Immature natural killer cell (primary cell): ENCODE measurements around the gene SMAD5. TPM values are rescaled to one million over a fixed set of nuclear protein-coding genes. Genes with fewer than 3 reads are reported as not detected.

Source experiments
- DNase-seq, 3 donors: peaks; one replicate each; pipeline ENCODE4 v3.0.0; 2022; ENCODE audit warnings: mixed read lengths in 1 of 3
- H3K27ac Mint-ChIP-seq, 6 donors: one replicate each; pipeline ENCODE4 v1.8.0; 2020; ENCODE audit warnings: mixed read lengths in 6 of 6, mild to moderate bottlenecking in 5 of 6, inconsistent platforms in 4 of 6, moderate library complexity in 3 of 6
- H3K27me3 Mint-ChIP-seq, 3 donors: one replicate each; pipeline ENCODE4 v1.8.0; 2020 to 2021; ENCODE audit warnings: low read depth in 3 of 3, mild to moderate bottlenecking in 3 of 3, mixed read lengths in 3 of 3, moderate library complexity in 3 of 3, inconsistent platforms in 1 of 3
- H3K36me3 Mint-ChIP-seq, 3 donors: one replicate each; pipeline ENCODE4 v1.8.0; 2020; ENCODE audit warnings: mixed read lengths in 3 of 3, inconsistent platforms in 2 of 3, mild to moderate bottlenecking in 2 of 3
- H3K4me1 Mint-ChIP-seq, 2 donors: one replicate each; pipeline ENCODE4 v1.8.0; 2020; ENCODE audit warnings: inconsistent platforms in 2 of 2, mild to moderate bottlenecking in 2 of 2, mixed read lengths in 2 of 2, moderate library complexity in 1 of 2
- H3K4me3 Mint-ChIP-seq, 5 donors: one replicate each; pipeline ENCODE4 v1.8.0; 2020; ENCODE audit warnings: mild to moderate bottlenecking in 5 of 5, mixed read lengths in 5 of 5, inconsistent platforms in 3 of 5, moderate library complexity in 3 of 5
- H3K9me3 Mint-ChIP-seq, 6 donors: one replicate each; pipeline ENCODE4 v1.8.0; 2020; ENCODE audit warnings: mild to moderate bottlenecking in 6 of 6, mixed read lengths in 6 of 6, inconsistent platforms in 4 of 6, moderate library complexity in 3 of 6
- polyA plus RNA-seq, 3 donors: library from polyadenylated mRNA; unstranded; fragments of 300-500 nt; fragmentation: Illumina TruSeq; gene quantifications; one replicate each; pipeline ENCODE4 v1.2.3, GENCODE V29; 2021

Gene SMAD5
- polyA plus RNA-seq, 3 donors from 2014 or later = 23.9 to 37.8 (median 32.5) TPM

- Mint-ChIP-seq H3K27me3 (no peaks in the 10 kb centered on the region), H3K4me3 (no peak overlapping the region), H3K9me3 (no peaks in the 10 kb centered on the region), H3K27ac (no peak overlapping the region), H3K36me3 (peaks cover 12 to 39% (median 26%) of the 10 kb centered on the region in 3 donors), H3K4me1 (peaks cover 28 to 78% of the 10 kb centered on the region in 2 donors)
- no peak for DNase-seq
These were observed 21.1 kb downstream of the SMAD5 start for GRCh38 chr5:136153581-136154236.

GRCh38 chr5:136155078-136155477 is 22.4 kb downstream of the SMAD5 start:
- Mint-ChIP-seq H3K36me3 (peaks cover 12 to 39% (median 26%) of the 10 kb centered on the region in 3 donors), H3K4me1 (peaks cover 17 to 78% of the 10 kb centered on the region in 2 donors), H3K9me3 (no peaks in the 10 kb centered on the region), H3K4me3 (no peak overlapping the region), H3K27ac (no peak overlapping the region), H3K27me3 (no peaks in the 10 kb centered on the region)
- DNase-seq = no peak

GRCh38 chr5:136155761-136156160 is 23.1 kb downstream of the SMAD5 start:
- Mint-ChIP-seq H3K9me3 (no peaks in the 10 kb centered on the region), H3K36me3 (peaks cover 12 to 39% (median 26%) of the 10 kb centered on the region in 3 donors), H3K27ac (no peak overlapping the region), H3K4me1 (peaks cover 14 to 81% of the 10 kb centered on the region in 2 donors), H3K27me3 (no peaks in the 10 kb centered on the region), H3K4me3 (no peak overlapping the region)
- no peak for DNase-seq

- peaks cover 12 to 35% (median 26%) of the 10 kb centered on the region in 3 donors for H3K36me3 Mint-ChIP-seq
- H3K4me3 Mint-ChIP-seq = no peak overlapping the region
- no peak for DNase-seq
- no peaks in the 10 kb centered on the region for H3K27me3 Mint-ChIP-seq
- no peaks in the 10 kb centered on the region for H3K9me3 Mint-ChIP-seq
- H3K27ac Mint-ChIP-seq = no peak overlapping the region
- H3K4me1 Mint-ChIP-seq = peaks cover 9 to 69% of the 10 kb centered on the region in 2 donors
These were observed 24.9 kb downstream of the SMAD5 start for GRCh38 chr5:136157514-136157913.

GRCh38 chr5:136159457-136159856 is 26.8 kb downstream of the SMAD5 start:
- H3K36me3 Mint-ChIP-seq = peaks cover 8 to 29% (median 16%) of the 10 kb centered on the region in 3 donors

GRCh38 chr5:136162008-136162407 is 29.4 kb downstream of the SMAD5 start:
- Mint-ChIP-seq H3K36me3 (peaks cover 0 to 23% (median 11%) of the 10 kb centered on the region in 3 donors), H3K4me3 (no peak overlapping the region), H3K4me1 (peaks cover 3 to 49% of the 10 kb centered on the region in 2 donors), H3K27ac (no peak overlapping the region), H3K9me3 (no peaks in the 10 kb centered on the region), H3K27me3 (no peaks in the 10 kb centered on the region)
- DNase-seq = no peak

More at GRCh38 chr5:136159457-136159856, 26.8 kb downstream of the SMAD5 start:
- peak overlapping the region in 1 of 6 donors; percentile 24 for H3K27ac Mint-ChIP-seq
- H3K4me3 Mint-ChIP-seq = no peak overlapping the region
- no peaks in the 10 kb centered on the region for H3K9me3 Mint-ChIP-seq
- DNase-seq = no peak
- H3K27me3 Mint-ChIP-seq = no peaks in the 10 kb centered on the region
- peaks cover 7 to 67% of the 10 kb centered on the region in 2 donors for H3K4me1 Mint-ChIP-seq

GRCh38 chr5:136164226-136164625 is 31.6 kb downstream of the SMAD5 start:
- no peak overlapping the region for H3K4me3 Mint-ChIP-seq
- H3K4me1 Mint-ChIP-seq = peaks cover 5 to 41% of the 10 kb centered on the region in 2 donors
- H3K27ac Mint-ChIP-seq = no peak overlapping the region

GRCh38 chr5:136166909-136167308 is 34.3 kb downstream of the SMAD5 start:
- H3K27ac Mint-ChIP-seq = peak overlapping the region in 1 of 6 donors; percentile 31
- peaks cover 3 to 31% of the 10 kb centered on the region in 2 donors for H3K4me1 Mint-ChIP-seq
- no peaks in the 10 kb centered on the region for H3K27me3 Mint-ChIP-seq
- peaks cover 8 to 29% (median 27%) of the 10 kb centered on the region in 3 donors for H3K36me3 Mint-ChIP-seq
- DNase-seq = no peak
- H3K4me3 Mint-ChIP-seq = no peak overlapping the region
- no peaks in the 10 kb centered on the region for H3K9me3 Mint-ChIP-seq

More at GRCh38 chr5:136164226-136164625, 31.6 kb downstream of the SMAD5 start:
- Mint-ChIP-seq H3K9me3 (no peaks in the 10 kb centered on the region), H3K36me3 (peaks cover 5 to 27% (median 21%) of the 10 kb centered on the region in 3 donors), H3K27me3 (no peaks in the 10 kb centered on the region)
- DNase-seq = no peak

- Mint-ChIP-seq H3K4me1 (peaks cover 1 to 29% of the 10 kb centered on the region in 2 donors), H3K4me3 (no peak overlapping the region), H3K27me3 (no peaks in the 10 kb centered on the region), H3K36me3 (peaks cover 14 to 46% (median 34%) of the 10 kb centered on the region in 3 donors), H3K27ac (peak overlapping the region in 2 of 6 donors; percentile 30 to 53), H3K9me3 (no peaks in the 10 kb centered on the region)
- DNase-seq = no peak
These were observed 36.6 kb downstream of the SMAD5 start for GRCh38 chr5:136169218-136169617.

- Mint-ChIP-seq H3K9me3 (no peaks in the 10 kb centered on the region), H3K27ac (no peak overlapping the region), H3K36me3 (peaks cover 19 to 33% (median 23%) of the 10 kb centered on the region in 3 donors), H3K4me3 (no peak overlapping the region), H3K4me1 (peaks cover 0 to 9% of the 10 kb centered on the region in 2 donors), H3K27me3 (no peaks in the 10 kb centered on the region)
- peak in 1 of 3 donors; percentile 10 for DNase-seq
These were observed 41.5 kb downstream of the SMAD5 start for GRCh38 chr5:136174021-136174659.

GRCh38 chr5:136182618-136183017 is 50.0 kb downstream of the SMAD5 start:
- H3K36me3 Mint-ChIP-seq = peaks cover 18 to 31% (median 29%) of the 10 kb centered on the region in 3 donors
- no peak overlapping the region for H3K4me3 Mint-ChIP-seq
- H3K9me3 Mint-ChIP-seq = no peaks in the 10 kb centered on the region
- no peaks in the 10 kb centered on the region for H3K4me1 Mint-ChIP-seq
- no peak for DNase-seq
- no peak overlapping the region for H3K27ac Mint-ChIP-seq
- peaks cover 0 to 3% (median 1%) of the 10 kb centered on the region in 3 donors for H3K27me3 Mint-ChIP-seq

GRCh38 chr5:136185974-136186665 is 53.5 kb downstream of the SMAD5 start:
- DNase-seq = no peak
- Mint-ChIP-seq H3K4me1 (peaks cover 0 to 3% of the 10 kb centered on the region in 2 donors), H3K9me3 (no peaks in the 10 kb centered on the region), H3K27ac (no peak overlapping the region), H3K36me3 (peaks cover 26 to 36% (median 28%) of the 10 kb centered on the region in 3 donors), H3K27me3 (peaks cover 1 to 5% (median 4%) of the 10 kb centered on the region in 3 donors), H3K4me3 (no peak overlapping the region)

- no peak overlapping the region for H3K27ac Mint-ChIP-seq
- peaks cover 0 to 3% of the 10 kb centered on the region in 2 donors for H3K4me1 Mint-ChIP-seq
- H3K9me3 Mint-ChIP-seq = no peaks in the 10 kb centered on the region
- DNase-seq = no peak
- peaks cover 26 to 36% (median 28%) of the 10 kb centered on the region in 3 donors for H3K36me3 Mint-ChIP-seq
- H3K4me3 Mint-ChIP-seq = no peak overlapping the region
- H3K27me3 Mint-ChIP-seq = peaks cover 1 to 8% (median 7%) of the 10 kb centered on the region in 3 donors
These were observed 54.2 kb downstream of the SMAD5 start for GRCh38 chr5:136186796-136187195.

- Mint-ChIP-seq H3K36me3 (peaks cover 26 to 36% (median 28%) of the 10 kb centered on the region in 3 donors), H3K27ac (no peak overlapping the region), H3K4me1 (peaks cover 0 to 3% of the 10 kb centered on the region in 2 donors), H3K27me3 (peaks cover 2 to 12% (median 7%) of the 10 kb centered on the region in 3 donors), H3K4me3 (no peak overlapping the region), H3K9me3 (no peaks in the 10 kb centered on the region)
- DNase-seq = no peak
These were observed 56.2 kb downstream of the SMAD5 start for GRCh38 chr5:136188859-136189258.
